T-cell (primary cell): ENCODE measurements around the gene RYR1. TPM values are rescaled to one million over a fixed set of nuclear protein-coding genes. Genes with fewer than 3 reads are reported as not detected.

ENCODE experiments used
- ATAC-seq, 4 experiments: fragments of 200-7000 bp in 3 of 4; fragments of 150-1000 bp in 1 of 4; cut with Tn5 transposase; replicated peaks in 1 of 4; 1 replicate in 3 of 4; 2 replicates in 1 of 4; pipeline ENCODE4 v1.10.0; 2021; ENCODE audit warnings: moderate library complexity in 3 of 4, mild to moderate bottlenecking in 2 of 4, moderate number of reproducible peaks in 1 of 4
- CTCF ChIA-PET, 2 donors: fragments of 300-600 bp; sonication (Branson Sonifier 250); formaldehyde crosslinking; loops; one replicate each; lab custom pipeline; 2022; ENCODE audit warnings: antibody characterized with exemption in 2 of 2; lab: Charles Lee
- POLR2A ChIA-PET, 2 donors: fragments of 300-600 bp; sonication (Branson Sonifier 250); formaldehyde crosslinking; loops; one replicate each; lab custom pipeline; 2022; ENCODE audit warnings: antibody characterized with exemption in 2 of 2; lab: Charles Lee
- DNase-seq, 35 experiments: peaks; one replicate each; pipeline versions ENCODE4 v3.0.0 to v3.0.0-alpha.2; 2013 to 2023
- H3K27ac ChIP-seq: one replicate; pipeline ENCODE4 v1.5.1; 2013; ENCODE audit warnings: low read length
- H3K27me3 ChIP-seq, 2 experiments: replicated peaks in 1 of 2; 1 replicate in 1 of 2; 2 replicates in 1 of 2; pipeline versions ENCODE4 v1.6.1 to v1.7.0; 2013; ENCODE audit warnings: low read length in 1 of 2, mixed read lengths in 1 of 2; ENCODE audit not compliant: control insufficient read depth in 2 of 2, insufficient read depth in 2 of 2; ENCODE audit errors: extremely low read depth in 1 of 2
- H3K36me3 ChIP-seq, 2 donors: 1 replicate in 1 of 2; 2 replicates in 1 of 2; pipeline versions ENCODE4 v1.6.1 to v1.7.0; 2013; ENCODE audit warnings: low read length in 1 of 2; ENCODE audit not compliant: control insufficient read depth in 2 of 2, insufficient read depth in 1 of 2; ENCODE audit errors: extremely low read depth in 1 of 2
- H3K4me1 ChIP-seq, 2 experiments: 1 replicate in 1 of 2; 2 replicates in 1 of 2; pipeline versions ENCODE4 v1.6.1 to v1.7.0; 2013; ENCODE audit warnings: low read length in 2 of 2, mixed read lengths in 1 of 2; ENCODE audit not compliant: insufficient read depth in 2 of 2, control insufficient read depth in 1 of 2; ENCODE audit errors: extremely low read depth in 1 of 2
- H3K4me3 ChIP-seq, 2 donors: 1 replicate in 1 of 2; 2 replicates in 1 of 2; pipeline versions ENCODE4 v1.5.1 to v1.7.0; 2013; ENCODE audit warnings: mild to moderate bottlenecking in 2 of 2, low read length in 1 of 2, moderate library complexity in 1 of 2; ENCODE audit not compliant: control insufficient read depth in 1 of 2; ENCODE audit errors: extremely low read depth in 1 of 2
- H3K9me3 ChIP-seq: 2 replicates; pipeline ENCODE4 v1.7.0; 2013
- H3K27ac Mint-ChIP-seq, 2 donors: one replicate each; pipeline ENCODE4 v1.8.0; 2020 to 2021; ENCODE audit warnings: mild to moderate bottlenecking in 2 of 2, mixed read lengths in 2 of 2
- H3K27me3 Mint-ChIP-seq, 2 donors: one replicate each; pipeline ENCODE4 v1.8.0; 2021 to 2022; ENCODE audit warnings: mixed read lengths in 2 of 2
- H3K36me3 Mint-ChIP-seq: one replicate; pipeline ENCODE4 v1.8.0; 2021; ENCODE audit warnings: mixed read lengths
- H3K4me1 Mint-ChIP-seq, 3 donors: one replicate each; pipeline ENCODE4 v1.8.0; 2020 to 2022; ENCODE audit warnings: mixed read lengths in 3 of 3, mild to moderate bottlenecking in 1 of 3
- H3K4me3 Mint-ChIP-seq, 3 donors: one replicate each; pipeline ENCODE4 v1.8.0; 2020 to 2022; ENCODE audit warnings: mild to moderate bottlenecking in 3 of 3, mixed read lengths in 3 of 3, moderate library complexity in 3 of 3
- H3K9me3 Mint-ChIP-seq, 3 donors: one replicate each; pipeline ENCODE4 v1.8.0; 2020 to 2022; ENCODE audit warnings: mixed read lengths in 3 of 3
- WGBS: methylation state at CpG from one replicate; pipeline ENCODE4 v1.1.5; 2013; ENCODE audit warnings: missing lambda C conversion rate; ENCODE audit not compliant: insufficient coverage; 5-methylcytosine and 5-hydroxymethylcytosine counted together
- total RNA-seq, 35 experiments: library from RNA in 6 of 35; stranded (reverse) in 6 of 35; fragments of 120-200 nt in 1 of 35; gene quantifications; one replicate each; pipeline versions ENCODE4 v1.2.1 to v1.2.4 and lab custom pipeline; 2013 to 2026

The RYR1 gene
- total RNA-seq, 5 donors from 2014 or later (not counting 1 experiment from before 2014, with no cell fraction given), result 1.1 to 3.8 (median 2.9) TPM

- peak overlapping the region in 1 of 2 donors; percentile 11 for H3K27ac Mint-ChIP-seq
Observed at GRCh38 chr19:38395381-38396114, 37.9 kb upstream of the RYR1 start.

DNA sequence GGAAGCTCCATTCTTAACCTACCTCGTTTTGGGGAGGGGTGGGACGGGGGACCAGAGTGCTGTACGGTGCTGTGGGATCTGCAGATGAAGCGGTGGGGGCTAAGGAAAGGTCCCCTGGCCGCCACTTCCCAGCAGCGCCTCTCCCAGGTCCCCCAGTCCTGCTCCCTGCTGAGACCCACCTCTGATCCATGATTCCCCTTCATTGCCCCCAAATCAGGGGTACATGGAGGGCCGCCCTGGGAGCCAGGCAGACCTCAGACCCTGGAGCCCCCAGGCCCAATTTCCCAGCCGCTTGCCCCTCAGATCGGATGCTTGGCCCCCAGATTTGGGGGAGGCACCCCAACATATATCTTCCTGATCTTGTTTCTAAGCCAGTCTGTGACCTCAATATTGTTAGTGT is 34.4 kb upstream of the RYR1 start:
- Histone ChIP-seq H3K27me3 (peaks cover 0 to 10% of the 10 kb centered on the region in 2 experiments), H3K36me3 (no peaks in the 10 kb centered on the region), H3K9me3 (no peaks in the 10 kb centered on the region), H3K4me3 (no peak overlapping the region), H3K4me1 (peaks cover 4 to 33% of the 10 kb centered on the region in 2 experiments), H3K27ac (no peak overlapping the region)
- CTCF ChIA-PET, result no interaction called here
- H3K27ac Mint-ChIP-seq, result no peak overlapping the region
- ATAC-seq (no peak), DNase-seq (no peak)
- H3K9me3 Mint-ChIP-seq, result no peaks in the 10 kb centered on the region
- no peaks in the 10 kb centered on the region for H3K36me3 Mint-ChIP-seq
- POLR2A ChIA-PET, result no interaction called here
- WGBS, result 69% methylated on average over 2 of the region's 9 CpGs
- peaks cover 20 to 35% (median 25%) of the 10 kb centered on the region in 3 donors for H3K4me1 Mint-ChIP-seq
- H3K27me3 Mint-ChIP-seq, result peaks cover 0 to 5% of the 10 kb centered on the region in 2 donors
- H3K4me3 Mint-ChIP-seq, result no peak overlapping the region

More at GRCh38 chr19:38395381-38396114, 37.9 kb upstream of the RYR1 start:
- WGBS, result 6% methylated on average over 85 of the region's 86 CpGs
- no peaks in the 10 kb centered on the region for H3K9me3 Mint-ChIP-seq
- peaks cover 0 to 4% of the 10 kb centered on the region in 2 donors for H3K27me3 Mint-ChIP-seq
- Histone ChIP-seq H3K9me3 (no peaks in the 10 kb centered on the region), H3K4me1 (peaks cover 4 to 20% of the 10 kb centered on the region in 2 experiments), H3K4me3 (peak overlapping the region; percentile 29 to 77), H3K27me3 (peaks cover 2 to 10% of the 10 kb centered on the region in 2 experiments), H3K27ac (no peak overlapping the region), H3K36me3 (no peaks in the 10 kb centered on the region)
- no peaks in the 10 kb centered on the region for H3K36me3 Mint-ChIP-seq
- ChIA-PET CTCF (no interaction called here), POLR2A (no interaction called here)
- DNase-seq (peak in 20 of 35 experiments; percentile 13 to 67 (median 37)), ATAC-seq (peak; percentile 79 to 92 (median 90))
- peak overlapping the region; percentile 65 to 73 (median 70) for H3K4me3 Mint-ChIP-seq
- H3K4me1 Mint-ChIP-seq, result peaks cover 21 to 31% (median 22%) of the 10 kb centered on the region in 3 donors

- no peak overlapping the region for H3K4me3 ChIP-seq
- peaks cover 4 to 34% of the 10 kb centered on the region in 2 experiments for H3K4me1 ChIP-seq
- H3K4me1 Mint-ChIP-seq, result peaks cover 22 to 35% (median 26%) of the 10 kb centered on the region in 3 donors
- H3K4me3 Mint-ChIP-seq, result no peak overlapping the region
- H3K36me3 Mint-ChIP-seq, result no peaks in the 10 kb centered on the region
- peaks cover 0 to 10% of the 10 kb centered on the region in 2 experiments for H3K27me3 ChIP-seq
- ChIA-PET POLR2A (no interaction called here), CTCF (no interaction called here)
- DNase-seq, result no peak
- WGBS, result no CpG with 5 or more reads among the region's 1 CpG
- H3K27me3 Mint-ChIP-seq, result peaks cover 0 to 5% of the 10 kb centered on the region in 2 donors
- no peak for ATAC-seq
- no peaks in the 10 kb centered on the region for H3K9me3 Mint-ChIP-seq
- no peaks in the 10 kb centered on the region for H3K9me3 ChIP-seq
- no peaks in the 10 kb centered on the region for H3K36me3 ChIP-seq
- H3K27ac ChIP-seq, result no peak overlapping the region
- H3K27ac Mint-ChIP-seq, result no peak overlapping the region
Observed at GRCh38 chr19:38399537-38399936, 34.0 kb upstream of the RYR1 start.

GRCh38 chr19:38400361-38400760 is 33.1 kb upstream of the RYR1 start:
- Histone ChIP-seq H3K9me3 (no peaks in the 10 kb centered on the region), H3K27me3 (peaks cover 0 to 10% of the 10 kb centered on the region in 2 experiments), H3K36me3 (peaks cover 0 to 7% of the 10 kb centered on the region in 2 donors), H3K4me1 (peaks cover 0 to 33% of the 10 kb centered on the region in 2 experiments), H3K27ac (no peak overlapping the region), H3K4me3 (no peak overlapping the region)
- ChIA-PET CTCF (no interaction called here), POLR2A (interaction anchor here in 1 of 2 donors (0.6 kb wide), 1 partner anchor 67 kb away, joined by 3 read pairs; no protein-coding TSS in a partner anchor)
- Mint-ChIP-seq H3K27me3 (peaks cover 0 to 5% of the 10 kb centered on the region in 2 donors), H3K36me3 (peaks cover 3% of the 10 kb centered on the region), H3K4me1 (peaks cover 24 to 35% (median 26%) of the 10 kb centered on the region in 3 donors), H3K27ac (no peak overlapping the region), H3K4me3 (no peak overlapping the region), H3K9me3 (no peaks in the 10 kb centered on the region)
- DNase-seq (no peak), ATAC-seq (no peak)
- 100% methylated on average over 5 of the region's 5 CpGs for WGBS

- POLR2A ChIA-PET, result no interaction called here
- no peaks in the 10 kb centered on the region for H3K9me3 Mint-ChIP-seq
- Histone ChIP-seq H3K4me1 (peaks cover 0 to 31% of the 10 kb centered on the region in 2 experiments), H3K27ac (no peak overlapping the region), H3K9me3 (no peaks in the 10 kb centered on the region), H3K4me3 (no peak overlapping the region), H3K27me3 (peaks cover 0 to 10% of the 10 kb centered on the region in 2 experiments), H3K36me3 (peaks cover 0 to 10% of the 10 kb centered on the region in 2 donors)
- H3K27ac Mint-ChIP-seq, result no peak overlapping the region
- peaks cover 0 to 5% of the 10 kb centered on the region in 2 donors for H3K27me3 Mint-ChIP-seq
- H3K36me3 Mint-ChIP-seq, result peaks cover 4% of the 10 kb centered on the region
- ATAC-seq (no peak), DNase-seq (no peak)
- 100% methylated on average over 1 of the region's 3 CpGs for WGBS
- CTCF ChIA-PET, result no interaction called here
- H3K4me1 Mint-ChIP-seq, result peaks cover 26 to 35% (median 26%) of the 10 kb centered on the region in 3 donors
- peak overlapping the region in 1 of 3 donors; percentile 37 for H3K4me3 Mint-ChIP-seq
Observed at GRCh38 chr19:38401148-38401547, 32.3 kb upstream of the RYR1 start.

DNA sequence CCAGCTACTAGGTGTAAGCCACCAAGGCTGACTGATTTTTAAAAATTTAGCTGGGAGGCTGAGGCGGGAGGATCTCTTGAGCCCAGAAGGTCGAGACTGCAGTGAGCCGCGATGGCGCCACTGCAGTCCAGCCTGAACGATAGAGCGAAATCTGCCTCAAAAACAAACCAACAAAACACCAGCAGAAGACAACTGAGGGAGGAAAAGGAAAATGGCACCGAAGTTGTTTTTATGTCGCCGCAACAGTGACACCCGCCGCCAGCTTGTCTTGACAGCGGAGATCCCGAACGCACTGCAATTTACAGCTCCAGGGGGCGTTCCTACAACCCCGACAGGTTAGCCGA is 30.9 kb upstream of the RYR1 start:
- no peaks in the 10 kb centered on the region for H3K9me3 ChIP-seq
- peaks cover 0 to 26% of the 10 kb centered on the region in 2 experiments for H3K4me1 ChIP-seq
- DNase-seq (no peak), ATAC-seq (no peak)
- Mint-ChIP-seq H3K36me3 (peaks cover 9% of the 10 kb centered on the region), H3K4me3 (peak overlapping the region; percentile 79 to 91 (median 89)), H3K27me3 (peaks cover 0 to 2% of the 10 kb centered on the region in 2 donors), H3K9me3 (no peaks in the 10 kb centered on the region), H3K4me1 (peaks cover 18 to 23% (median 19%) of the 10 kb centered on the region in 3 donors), H3K27ac (peak overlapping the region; percentile 87 to 92)
- POLR2A ChIA-PET, result interaction anchor here (0.6 to 1.5 kb wide), 4 partner anchors 15 to 1033 kb away, joined by 3 to 12 read pairs (median 4); partner anchors contain the start of genes GGN (in 1 of the 2) and RPS16 (in 1 of the 2)
- CTCF ChIA-PET, result interaction anchor here (0.6 to 2.3 kb wide), 33 partner anchors 8 to 939 kb away, joined by 3 to 54 read pairs (median 5); partner anchors contain the start of genes GGN (in 2 of the 2), ACTN4 (in 1 of the 2), CATSPERG (in 1 of the 2) and ECH1 (in 1 of the 2)
- peaks cover 0 to 22% of the 10 kb centered on the region in 2 donors for H3K36me3 ChIP-seq
- WGBS, result 2% methylated on average over 9 of the region's 18 CpGs
- peak overlapping the region; percentile 34 to 52 for H3K4me3 ChIP-seq
- peak overlapping the region; percentile 86 for H3K27ac ChIP-seq
- H3K27me3 ChIP-seq, result peaks cover 0 to 10% of the 10 kb centered on the region in 2 experiments
